ENCODE results near the gene FAM24A. TPM values are rescaled to one million over a fixed set of nuclear protein-coding genes. Genes with fewer than 3 reads are reported as not detected.

Gene FAM24A
- polyA plus RNA-seq, 1 donor from 2014 or later, result not detected

- Histone ChIP-seq H3K9me2 (ENCODE audit: insufficient read depth, low read length) (no peaks in the 10 kb centered on the region), H4K20me1 (ENCODE audit: insufficient read depth) (no peaks in the 10 kb centered on the region), H3K36me3 (ENCODE audit: insufficient read depth, low read length) (no peaks in the 10 kb centered on the region), H3K79me2 (replicated peaks; ENCODE audit: insufficient read depth, low read length) (no peaks in the 10 kb centered on the region), H3K9ac (ENCODE audit: low read length) (no peak overlapping the region), H3K9me3 (ENCODE audit: low read length) (no peaks in the 10 kb centered on the region), H2AFZ (ENCODE audit: low read depth, low read length) (no peak overlapping the region), H3F3A (ENCODE audit: insufficient read depth, low read length, poor library complexity, severe bottlenecking) (no peaks in the 10 kb centered on the region), H3K4me3 (ENCODE audit: low read length) (no peak overlapping the region), H3K4me2 (ENCODE audit: low read length) (no peak overlapping the region), H3K27me3 (ENCODE audit: insufficient read depth, low read depth, low read length) (no peaks in the 10 kb centered on the region), H3K27ac (ENCODE audit: low read length) (no peak overlapping the region)
- TF ChIP-seq POLR2AphosphoS5 (IDR thresholded peaks at IDR 0.05) (no peak), EP300 (conservative IDR thresholded peaks at IDR 0.05; ENCODE audit: poor library complexity, severe bottlenecking) (no peak), SMC3 (conservative IDR thresholded peaks at IDR 0.05; ENCODE audit: poor library complexity) (no peak), RAD21 (conservative IDR thresholded peaks at IDR 0.05) (no peak), MXI1 (conservative IDR thresholded peaks at IDR 0.05; ENCODE audit: poor library complexity, severe bottlenecking) (no peak), CTCF (IDR thresholded peaks at IDR 0.05; ENCODE audit: poor library complexity, severe bottlenecking) (no peak), EZH2 (IDR thresholded peaks at IDR 0.05; ENCODE audit: borderline replicate concordance, insufficient read depth, low read length, poor library complexity, severe bottlenecking) (no peak), TAF1 (IDR thresholded peaks at IDR 0.05; ENCODE audit: low read depth) (no peak)
Measured at GRCh38 chr10:122915700-122916099, 5.3 kb downstream of the FAM24A start.

- H3K36me3 ChIP-seq (ENCODE audit: insufficient read depth, low read length), result no peaks in the 10 kb centered on the region
- no peaks in the 10 kb centered on the region for H4K20me1 ChIP-seq (ENCODE audit: insufficient read depth)
- no peaks in the 10 kb centered on the region for H3K79me2 ChIP-seq (replicated peaks; ENCODE audit: insufficient read depth, low read length)
- H3K4me2 ChIP-seq (ENCODE audit: low read length), result no peak overlapping the region
- TF ChIP-seq POLR2AphosphoS5 (IDR thresholded peaks at IDR 0.05) (no peak), RAD21 (conservative IDR thresholded peaks at IDR 0.05) (no peak), CTCF (IDR thresholded peaks at IDR 0.05; ENCODE audit: poor library complexity, severe bottlenecking) (no peak), EZH2 (IDR thresholded peaks at IDR 0.05; ENCODE audit: borderline replicate concordance, insufficient read depth, low read length, poor library complexity, severe bottlenecking) (no peak), TAF1 (IDR thresholded peaks at IDR 0.05; ENCODE audit: low read depth) (no peak), MXI1 (conservative IDR thresholded peaks at IDR 0.05; ENCODE audit: poor library complexity, severe bottlenecking) (no peak)
- H2AFZ ChIP-seq (ENCODE audit: low read depth, low read length), result no peak overlapping the region
- no peak overlapping the region for H3K9ac ChIP-seq (ENCODE audit: low read length)
- H3F3A ChIP-seq (ENCODE audit: insufficient read depth, low read length, poor library complexity, severe bottlenecking), result no peaks in the 10 kb centered on the region
- H3K27ac ChIP-seq (ENCODE audit: low read length), result no peak overlapping the region
- no peak overlapping the region for H3K4me3 ChIP-seq (ENCODE audit: low read length)
- no peaks in the 10 kb centered on the region for H3K27me3 ChIP-seq (ENCODE audit: insufficient read depth, low read depth, low read length)
- no peaks in the 10 kb centered on the region for H3K9me2 ChIP-seq (ENCODE audit: insufficient read depth, low read length)
- no peaks in the 10 kb centered on the region for H3K9me3 ChIP-seq (ENCODE audit: low read length)
Measured at GRCh38 chr10:122930140-122930539, 19.7 kb downstream of the FAM24A start.

Measured in neural cell (in vitro differentiated cells).